ENCODE data around the gene TMEM245.

- TF ChIP-seq CTCF (conservative IDR thresholded peaks at IDR 0.05) = no peak
- no peak for TF ChIP-seq EZH2 (IDR thresholded peaks at IDR 0.05; ENCODE audit: low read depth)
Measured at GRCh38 chr9:109037946-109038715, 81.6 kb downstream of the TMEM245 start.

Data from PC-9 (cell line).